KOPT-K1 (cell line): ENCODE results near the gene LCE1C.

Source experiments
- H3K27ac ChIP-seq: fragments of 200-600 bp; sonication (generic); 2 replicates; pipeline ENCODE4 v1.5.1; 2016; ENCODE audit warnings: antibody characterized with exemption, mild to moderate bottlenecking, low read depth, low read length; ENCODE audit not compliant: poor library complexity, severe bottlenecking
- H3K36me3 ChIP-seq: fragments of 200-600 bp; sonication (generic); 2 replicates; pipeline ENCODE4 v1.5.1; 2017; ENCODE audit warnings: antibody characterized with exemption, mild to moderate bottlenecking, low read length, moderate library complexity; ENCODE audit not compliant: insufficient read depth
- H3K9me3 ChIP-seq: fragments of 200-600 bp; sonication (generic); 2 replicates; pipeline ENCODE4 v1.5.1; 2017; ENCODE audit warnings: antibody characterized with exemption, low read length, mild to moderate bottlenecking; ENCODE audit not compliant: insufficient read depth, poor library complexity, severe bottlenecking

Gene LCE1C

GRCh38 chr1:152776361-152776760 lies 30.1 kb downstream of the LCE1C start:
- H3K36me3 ChIP-seq, result no peaks in the 10 kb centered on the region
- no peak overlapping the region for H3K27ac ChIP-seq
- no peaks in the 10 kb centered on the region for H3K9me3 ChIP-seq

GRCh38 chr1:152774875-152775274 lies 31.6 kb downstream of the LCE1C start, which contains the start of gene LCE1F:
LCE1F (plus strand) TSS chr1:152775140; CDS start chr1:152776372, 1,232 bp downstream.
- H3K27ac ChIP-seq, result no peak within 1 kb of the TSS
- H3K9me3 ChIP-seq, result no peaks in the 10 kb centered on the region
- H3K36me3 ChIP-seq, result no peaks in the 10 kb centered on the region

- Histone ChIP-seq H3K36me3 (no peaks in the 10 kb centered on the region), H3K9me3 (no peaks in the 10 kb centered on the region), H3K27ac (no peak overlapping the region)
Measured at GRCh38 chr1:152770411-152770810, 36.0 kb downstream of the LCE1C start.

DNA sequence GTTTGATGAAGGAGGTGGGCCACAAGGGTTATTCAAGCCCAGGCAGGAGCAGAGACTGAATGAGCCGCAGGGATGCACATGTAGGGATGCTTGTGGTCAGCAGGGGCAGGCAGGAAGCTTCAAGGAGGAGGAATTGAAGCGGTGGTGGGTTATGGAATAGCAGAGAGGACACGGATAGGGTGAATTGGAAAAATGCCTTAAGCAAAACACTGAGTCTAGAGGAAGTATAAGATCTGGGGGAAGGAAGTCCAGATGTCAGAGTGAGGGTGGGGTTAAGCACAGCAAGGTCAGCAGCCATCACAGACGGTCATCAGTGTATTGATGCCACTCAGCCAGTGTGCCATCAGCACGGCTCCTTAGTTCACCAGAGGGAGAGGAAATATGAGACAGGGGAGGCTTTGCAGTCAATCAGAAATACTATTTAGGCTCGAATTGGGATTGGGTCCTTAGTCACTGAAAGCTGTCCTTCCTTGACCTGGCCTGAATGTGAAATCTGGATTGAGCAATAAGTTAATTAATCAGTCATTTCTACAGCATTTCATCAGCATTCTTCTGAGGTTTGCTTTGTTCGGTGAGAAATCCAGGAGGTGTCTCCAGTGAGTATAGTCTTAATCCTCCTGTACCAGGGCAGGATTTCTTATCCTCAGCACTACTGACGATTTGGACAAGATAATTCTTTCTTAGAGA lies 37.5 kb downstream of the LCE1C start:
- H3K36me3 ChIP-seq, result no peaks in the 10 kb centered on the region
- no peaks in the 10 kb centered on the region for H3K9me3 ChIP-seq
- H3K27ac ChIP-seq, result no peak overlapping the region

DNA sequence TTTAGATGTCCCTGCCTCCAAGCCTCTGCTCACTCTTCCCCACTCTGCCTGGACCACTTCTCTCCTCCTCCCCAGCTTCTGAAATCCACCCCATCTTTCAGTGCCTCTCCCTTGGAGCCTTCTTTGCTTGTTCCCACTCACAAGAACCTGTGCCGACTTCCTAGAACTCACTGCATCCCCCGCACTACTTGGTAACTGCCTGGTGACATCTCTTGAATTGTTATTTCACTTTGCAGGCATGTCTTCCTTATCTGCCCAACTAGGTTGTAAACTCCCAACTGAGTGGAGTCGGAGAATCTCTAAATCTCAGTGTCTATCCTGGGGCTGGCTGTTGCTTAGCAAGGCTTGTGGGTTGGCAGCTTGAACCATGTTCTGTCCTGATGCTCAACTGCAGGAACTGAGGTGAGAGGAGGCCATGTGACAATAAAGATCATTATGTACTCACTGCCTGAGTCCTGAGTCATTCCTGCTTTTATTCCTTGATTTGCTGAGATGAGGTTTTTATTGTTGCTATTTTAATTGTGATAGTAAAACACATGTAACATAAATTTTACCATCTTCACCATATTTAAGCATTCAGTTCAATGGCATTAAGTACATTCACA lies 44.7 kb downstream of the LCE1C start:
- no peaks in the 10 kb centered on the region for H3K9me3 ChIP-seq
- H3K36me3 ChIP-seq, result no peaks in the 10 kb centered on the region
- H3K27ac ChIP-seq, result no peak overlapping the region

GRCh38 chr1:152760551-152761190 lies 45.8 kb downstream of the LCE1C start:
- Histone ChIP-seq H3K27ac (no peak overlapping the region), H3K9me3 (no peaks in the 10 kb centered on the region), H3K36me3 (no peaks in the 10 kb centered on the region)

- no peaks in the 10 kb centered on the region for H3K36me3 ChIP-seq
- no peaks in the 10 kb centered on the region for H3K9me3 ChIP-seq
- H3K27ac ChIP-seq, result no peak overlapping the region
Measured at GRCh38 chr1:152759453-152760173, 46.8 kb downstream of the LCE1C start.

DNA sequence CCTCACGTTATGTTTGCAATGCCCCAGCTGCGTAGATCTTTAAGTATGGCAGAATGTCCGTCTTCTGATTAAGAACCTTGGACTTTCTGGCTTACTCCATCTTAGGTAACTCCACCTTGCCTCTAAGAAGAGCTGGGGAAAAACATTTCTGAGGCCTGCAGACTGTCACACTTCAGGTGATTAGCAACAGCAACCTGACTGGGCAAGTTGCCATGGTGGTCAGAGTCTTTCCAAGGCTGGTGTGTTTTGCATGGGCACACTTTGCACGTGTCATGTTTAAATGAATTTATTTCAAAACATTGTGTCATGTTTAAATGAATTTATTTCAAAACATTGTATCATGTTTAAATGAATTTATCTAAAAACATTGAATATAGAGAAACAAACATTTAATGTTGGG lies 47.8 kb downstream of the LCE1C start:
- no peaks in the 10 kb centered on the region for H3K36me3 ChIP-seq
- H3K27ac ChIP-seq, result no peak overlapping the region
- no peaks in the 10 kb centered on the region for H3K9me3 ChIP-seq

- H3K27ac ChIP-seq, result no peak within 1 kb of the TSS
- no peaks in the 10 kb centered on the region for H3K9me3 ChIP-seq
Measured at GRCh38 chr1:152757747-152758146, 48.7 kb downstream of the LCE1C start, which contains the start of gene KPRP. KPRP (plus strand) TSS chr1:152758025; CDS start chr1:152759589, 1,564 bp downstream.

GRCh38 chr1:152756872-152757271 lies 49.6 kb downstream of the LCE1C start:
- Histone ChIP-seq H3K36me3 (no peaks in the 10 kb centered on the region), H3K9me3 (no peaks in the 10 kb centered on the region), H3K27ac (no peak overlapping the region)

More at GRCh38 chr1:152757747-152758146, 48.7 kb downstream of the LCE1C start, which contains the start of gene KPRP:
- no peaks in the 10 kb centered on the region for H3K36me3 ChIP-seq
